ENCODE data around the gene HHIPL1. TPM values are rescaled to one million over a fixed set of nuclear protein-coding genes. Genes with fewer than 3 reads are reported as not detected.

HHIPL1 gene
- polyA plus RNA-seq (2013, experiment 1 of 2; ENCODE audit: insufficient read length) = 4.3 TPM
- polyA plus RNA-seq (2013, experiment 2 of 2; ENCODE audit: insufficient read length) = 4.6 TPM

DNA sequence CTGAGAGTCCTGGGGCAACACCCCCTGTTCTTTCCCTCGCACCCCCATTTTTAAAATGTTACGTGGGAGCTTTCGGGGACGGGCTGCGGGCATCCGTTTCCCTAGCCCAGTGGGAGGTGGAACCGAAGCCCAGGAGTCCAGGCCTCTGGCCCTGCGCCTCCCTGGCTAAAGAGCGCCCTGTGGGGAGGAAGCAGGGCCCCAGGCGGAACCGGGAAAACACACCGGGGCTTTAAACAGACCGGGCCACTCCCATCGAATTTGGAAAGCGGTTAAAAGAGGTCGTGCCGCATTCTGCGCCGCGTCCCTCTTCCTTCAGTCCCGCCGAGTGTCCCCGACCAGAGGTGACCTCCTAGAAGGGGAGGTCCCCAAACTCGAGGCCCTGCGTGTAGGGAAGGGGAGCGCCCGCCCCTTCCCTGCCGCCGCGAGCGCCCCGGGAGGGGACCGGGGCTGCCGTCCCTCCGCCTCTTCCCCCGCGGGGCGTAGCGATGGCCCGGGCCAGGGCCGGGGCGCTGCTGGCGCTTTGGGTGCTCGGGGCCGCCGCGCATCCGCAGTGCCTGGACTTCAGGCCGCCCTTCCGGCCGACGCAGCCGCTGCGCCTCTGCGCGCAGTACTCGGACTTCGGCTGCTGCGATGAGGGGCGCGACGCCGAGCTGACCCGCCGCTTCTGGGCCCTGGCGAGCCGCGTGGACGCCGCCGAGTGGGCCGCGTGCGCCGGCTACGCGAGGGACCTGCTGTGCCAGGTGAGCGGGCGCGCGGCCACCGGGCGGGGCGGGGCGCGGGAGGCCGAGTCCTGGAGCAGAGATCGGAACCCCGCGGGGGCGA lies at the start of gene HHIPL1:
TSS of gene HHIPL1 (plus strand) at position 407 of the 822 bp plus-strand sequence. CDS start at position 486, 79 bp downstream.
- DNase-seq = no peak

DNA sequence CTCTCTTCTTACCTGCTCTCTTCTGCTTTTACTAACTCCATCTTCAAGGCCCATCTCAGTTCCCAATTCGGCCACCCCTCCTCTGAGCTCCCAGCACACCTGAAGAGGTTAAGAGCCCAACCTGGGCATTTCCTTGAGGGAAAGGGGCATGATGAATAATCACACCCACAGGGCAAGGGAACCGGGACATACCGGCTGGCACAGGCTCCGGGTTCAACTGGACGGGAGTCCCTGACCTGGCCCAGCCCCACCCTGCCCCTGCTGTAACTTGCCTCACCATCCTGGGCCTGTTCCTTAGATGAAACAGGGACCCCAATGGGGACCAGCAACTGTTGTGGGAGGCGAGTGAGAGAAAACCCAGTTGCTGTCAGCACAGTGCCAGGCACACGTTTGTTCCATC lies 49.4 kb upstream of the HHIPL1 start:
- no peak for DNase-seq

DNA sequence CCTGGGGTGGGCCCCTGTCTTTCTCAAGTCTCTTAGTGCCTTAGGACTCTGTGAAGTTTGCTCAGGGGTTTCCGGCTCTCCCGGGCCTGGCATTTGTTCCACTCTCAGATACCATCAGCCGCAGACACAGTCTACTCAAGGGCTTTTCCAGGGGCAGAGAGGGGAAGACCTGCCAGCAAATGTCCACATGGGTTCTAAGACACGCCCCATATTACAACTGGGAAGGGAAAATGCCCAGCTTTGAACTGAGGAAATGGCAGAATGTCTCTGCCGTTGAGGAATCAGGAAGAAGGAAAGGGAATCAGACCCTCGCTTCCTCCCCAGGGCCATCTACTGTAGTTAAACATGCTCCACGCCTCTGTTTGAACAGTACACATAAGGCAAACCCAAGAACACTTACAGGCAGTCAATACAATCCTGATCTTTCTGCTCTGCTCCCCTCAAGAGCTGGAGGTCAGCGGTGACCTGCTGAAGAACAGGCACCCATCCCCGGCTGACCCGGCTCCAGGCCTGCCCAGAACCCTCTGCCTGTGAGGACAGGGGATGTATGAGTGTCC lies 48.8 kb upstream of the HHIPL1 start:
- no peak for DNase-seq

DNA sequence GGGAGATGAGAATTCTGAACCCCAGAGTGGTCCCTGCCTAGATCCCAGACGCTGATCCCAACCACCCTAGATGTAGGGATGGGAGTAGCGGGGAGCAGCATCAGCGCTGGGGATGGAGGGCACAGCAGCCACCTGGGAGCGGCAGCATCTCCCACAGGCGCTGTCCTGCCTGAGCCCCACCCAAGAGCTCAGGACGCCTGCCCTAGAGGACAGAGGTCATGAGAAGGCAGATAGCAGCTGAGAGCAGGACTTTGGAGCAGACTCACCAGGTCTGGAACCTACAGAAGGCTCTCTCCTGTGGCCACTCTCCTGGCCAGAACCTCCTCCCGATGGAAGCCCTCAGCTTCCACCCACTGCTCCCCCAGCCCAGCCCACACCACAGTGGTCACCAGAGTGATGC lies 48.2 kb upstream of the HHIPL1 start:
- no peak for DNase-seq

DNA sequence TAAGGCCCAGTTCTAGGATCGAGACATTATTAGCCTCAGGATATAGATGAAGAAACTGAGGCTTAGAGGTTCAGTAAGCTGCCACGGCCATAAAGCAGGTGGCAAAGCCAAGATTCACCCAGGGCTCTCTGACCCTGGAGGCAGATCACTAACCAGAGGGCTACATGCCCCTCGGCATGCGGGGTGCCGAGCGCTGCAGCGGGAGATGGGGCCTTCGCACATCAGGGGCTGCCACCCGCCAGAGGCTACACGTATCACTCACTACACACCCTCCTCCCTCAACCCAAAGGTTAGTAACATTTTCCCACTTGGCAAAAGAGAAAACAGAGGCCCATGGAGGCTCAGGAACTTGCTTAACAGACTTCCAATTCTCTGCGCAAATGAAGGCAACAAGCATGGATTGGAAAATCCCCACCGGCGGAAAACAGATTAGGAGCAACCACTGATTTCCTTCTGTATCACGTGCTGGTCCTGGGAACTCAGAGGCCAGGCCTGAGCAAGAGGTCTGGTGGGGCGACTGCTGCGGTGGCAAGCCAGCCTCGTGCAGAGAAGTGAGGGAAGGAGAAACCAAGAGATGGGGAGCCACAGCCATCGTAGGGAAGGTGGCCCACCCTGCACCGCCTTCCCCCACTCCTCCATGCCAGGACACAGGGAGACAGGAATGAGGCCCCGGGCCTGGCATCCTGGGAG lies 46.9 kb upstream of the HHIPL1 start:
- no peak for DNase-seq

DNA sequence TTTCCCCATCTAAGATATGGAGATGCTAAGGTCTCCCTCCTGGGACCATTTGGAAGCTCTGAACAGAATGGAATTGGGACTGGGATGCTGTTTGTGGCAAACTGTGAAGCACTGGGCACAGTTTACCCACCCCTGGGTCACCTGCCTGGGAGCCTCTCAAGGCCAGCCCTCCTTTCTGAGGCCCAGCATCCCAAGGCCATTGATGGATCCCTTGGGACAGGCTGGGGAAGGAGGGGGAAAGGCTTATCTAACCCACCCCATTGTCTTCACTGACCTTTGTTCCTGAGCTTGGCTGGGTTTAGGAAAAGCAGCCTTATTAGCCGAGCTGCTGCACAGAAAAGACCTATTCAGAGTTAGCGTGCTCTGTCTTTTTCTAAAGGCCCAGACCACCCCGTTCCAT lies 46.2 kb upstream of the HHIPL1 start:
- no peak for DNase-seq

DNA sequence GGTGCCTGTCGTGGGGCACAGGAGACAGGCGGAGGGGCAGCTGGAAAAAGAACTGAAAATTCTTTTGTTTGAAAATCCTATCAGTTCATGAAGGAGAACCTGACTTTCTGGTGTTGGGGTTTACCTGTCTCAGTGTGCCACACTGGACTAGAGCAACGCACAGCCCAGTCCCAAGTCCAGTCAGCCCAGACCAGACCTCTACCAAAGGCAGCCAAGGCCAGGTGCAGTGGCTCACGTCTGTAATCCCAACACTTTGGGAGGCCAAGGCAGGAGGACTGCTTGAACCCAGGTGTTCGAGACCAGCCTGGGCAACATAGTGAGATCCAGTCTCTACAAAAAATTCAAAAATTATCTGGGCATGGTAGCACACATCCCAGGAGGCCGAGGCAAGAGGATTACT lies 45.5 kb upstream of the HHIPL1 start:
- no peak for DNase-seq

DNA sequence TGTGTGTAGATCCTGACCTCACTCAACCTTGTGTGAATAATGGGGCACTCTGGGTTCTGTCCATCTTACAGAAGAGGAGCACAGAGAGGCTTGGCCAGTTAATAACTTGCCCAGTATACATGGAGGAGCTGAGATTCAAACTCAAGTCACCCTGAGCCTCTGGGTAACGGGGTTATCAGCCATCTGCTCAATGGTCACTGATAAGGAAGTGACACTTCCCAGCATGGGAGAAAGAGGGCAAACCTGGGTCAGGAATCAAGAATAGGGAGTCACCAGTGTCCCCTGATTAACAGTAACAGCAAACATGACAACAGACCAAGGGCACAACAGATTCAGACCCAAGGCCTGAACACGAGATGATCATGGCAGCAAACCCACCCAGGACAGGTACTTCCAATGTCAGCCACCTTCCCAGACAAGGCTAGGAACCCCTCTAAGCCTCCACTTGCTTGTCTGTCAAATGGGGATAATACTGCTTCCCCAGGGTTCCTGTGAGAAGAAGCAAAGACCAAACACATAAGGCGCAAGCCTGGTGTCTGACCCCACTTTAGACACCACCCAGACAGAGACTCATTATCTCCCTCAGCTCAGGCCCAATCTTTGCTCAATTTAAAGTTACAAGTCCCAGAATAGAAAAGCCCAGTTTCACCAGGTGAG lies 44.6 kb upstream of the HHIPL1 start:
- no peak for DNase-seq

DNA sequence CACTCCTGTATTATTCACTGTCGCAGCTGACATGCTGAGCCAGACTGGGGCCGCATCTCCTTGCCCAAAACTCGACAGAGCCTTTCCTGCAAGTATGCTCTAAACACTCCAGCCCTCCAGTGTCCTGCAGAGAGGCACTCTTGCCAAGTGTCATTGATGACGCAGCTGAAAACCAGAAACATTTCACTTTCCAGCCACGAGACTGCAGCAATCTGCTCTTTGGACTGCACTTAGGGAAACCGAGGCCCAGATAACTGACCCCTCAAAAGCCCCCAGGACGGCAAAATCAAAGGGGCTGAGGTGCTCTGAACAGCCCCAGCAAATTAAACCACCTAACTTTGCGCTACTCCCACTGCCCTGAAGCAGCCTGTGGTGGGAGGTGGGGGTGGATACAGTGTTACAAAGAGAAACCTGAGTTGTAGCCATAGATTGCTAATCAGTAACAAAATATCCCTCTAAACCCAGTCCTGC lies 43.5 kb upstream of the HHIPL1 start:
- DNase-seq = peak; percentile 52

DNA sequence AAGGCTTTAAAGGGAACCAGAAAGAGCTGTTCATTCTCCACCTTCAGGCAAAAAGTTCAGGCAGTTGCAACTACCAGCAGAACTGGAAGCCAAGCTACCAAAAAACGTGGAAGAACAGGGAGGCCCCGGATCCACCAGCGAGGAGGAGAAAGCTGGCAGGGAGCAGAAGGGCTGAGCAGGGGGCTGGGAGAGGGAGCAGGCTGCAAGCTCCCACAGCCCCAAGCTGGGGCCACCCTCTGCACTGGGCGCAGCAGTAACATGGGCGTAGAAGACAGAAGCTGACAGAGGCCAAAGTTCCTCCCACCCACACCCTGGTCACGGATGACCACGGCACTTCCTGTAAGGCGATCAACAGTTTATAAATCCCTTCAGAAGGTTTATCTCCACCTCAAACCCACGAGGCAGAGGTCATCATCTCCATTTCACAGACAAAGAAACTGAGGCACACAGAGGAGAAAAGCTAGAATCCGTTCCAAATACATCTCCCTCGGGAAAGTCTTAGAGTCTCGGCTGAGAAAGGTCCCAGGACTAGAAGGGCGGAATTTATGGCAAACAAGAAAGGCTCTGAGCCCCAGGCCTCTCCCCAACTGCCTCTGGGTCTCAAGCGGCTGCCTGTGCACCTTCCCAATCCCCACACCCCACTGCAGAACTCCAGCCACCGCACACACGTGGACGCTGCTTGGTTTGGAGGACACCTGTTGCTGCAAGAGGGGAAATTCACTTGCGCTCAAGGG lies 42.7 kb upstream of the HHIPL1 start:
- DNase-seq = no peak

DNA sequence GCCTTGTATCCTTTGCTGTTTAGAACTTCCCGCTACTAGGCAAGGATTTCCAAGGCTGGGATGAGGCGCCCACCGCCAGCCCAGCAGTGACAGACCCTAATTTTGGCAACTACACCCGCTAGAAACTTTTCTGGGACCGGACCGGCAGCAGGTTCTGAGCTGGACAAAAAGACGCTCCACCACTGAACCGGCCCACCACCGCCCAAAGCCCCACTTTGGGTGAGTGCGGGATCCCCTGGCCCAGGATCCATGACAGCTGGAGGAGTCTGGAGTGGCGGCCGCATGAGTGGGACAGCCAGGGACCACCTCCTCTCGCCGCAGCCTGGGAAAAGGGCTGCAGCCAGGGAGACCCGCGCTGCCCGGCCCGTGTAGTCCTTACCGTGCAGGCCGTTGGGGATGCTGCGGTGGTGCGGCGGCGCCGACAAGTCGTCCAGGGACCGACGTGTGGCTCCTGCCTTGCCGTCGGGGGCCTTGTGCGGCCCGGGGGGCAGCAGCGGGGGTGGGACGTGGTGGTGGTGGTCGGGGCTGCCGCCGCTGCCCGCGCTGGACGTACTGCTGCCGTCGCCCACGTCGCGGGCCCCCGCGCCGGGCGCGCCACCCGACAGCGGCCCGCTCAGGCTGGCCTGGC lies 42.0 kb upstream of the HHIPL1 start:
- no peak for DNase-seq

DNA sequence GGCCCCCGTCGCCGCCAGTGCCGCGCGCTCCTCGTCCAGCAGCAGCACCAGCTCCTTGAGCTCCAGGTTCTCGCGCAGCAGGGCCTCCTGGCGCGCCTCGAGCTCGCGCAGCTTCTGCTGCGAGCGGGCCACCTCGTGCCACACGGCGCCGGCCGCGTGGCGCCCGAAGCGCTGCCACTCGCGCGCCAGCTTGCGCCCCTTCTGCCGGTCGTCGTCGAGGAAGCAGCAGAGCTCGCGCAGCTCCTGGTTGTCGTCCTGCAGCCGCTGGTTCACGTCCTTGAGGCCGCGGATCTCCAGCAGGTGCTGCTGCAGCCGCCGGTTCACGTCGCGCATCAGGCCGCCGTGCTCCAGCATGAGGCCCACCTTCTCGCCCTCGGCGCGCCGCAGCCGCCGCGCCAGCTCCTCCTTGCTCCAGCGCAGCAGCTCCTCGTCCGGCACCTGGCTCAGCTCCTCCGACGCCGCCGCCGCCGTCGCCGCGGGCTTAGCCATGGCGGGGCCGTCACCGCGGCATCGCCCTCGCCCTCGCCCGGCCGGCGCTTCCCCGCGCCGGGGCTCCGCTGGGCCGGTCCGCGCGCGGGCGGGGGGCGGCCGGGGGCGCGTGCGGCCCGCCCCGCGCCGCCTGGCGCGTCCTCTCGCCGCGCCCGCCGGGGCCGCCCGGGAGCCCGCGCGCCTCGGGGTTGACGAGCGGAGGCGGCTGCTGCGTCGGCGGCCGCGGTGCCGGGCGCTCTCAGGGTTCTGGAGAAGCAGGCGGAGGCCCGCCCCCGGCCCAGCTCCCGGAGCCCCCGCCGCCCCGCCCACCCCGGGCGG lies 41.3 kb upstream of the HHIPL1 start, which contains the start of gene CCDC85C:
TSS of gene CCDC85C (minus strand) at position 737 of the 807 bp plus-strand sequence. CDS start at position 489, 248 bp downstream.
- peak; percentile 26 for DNase-seq

DNA sequence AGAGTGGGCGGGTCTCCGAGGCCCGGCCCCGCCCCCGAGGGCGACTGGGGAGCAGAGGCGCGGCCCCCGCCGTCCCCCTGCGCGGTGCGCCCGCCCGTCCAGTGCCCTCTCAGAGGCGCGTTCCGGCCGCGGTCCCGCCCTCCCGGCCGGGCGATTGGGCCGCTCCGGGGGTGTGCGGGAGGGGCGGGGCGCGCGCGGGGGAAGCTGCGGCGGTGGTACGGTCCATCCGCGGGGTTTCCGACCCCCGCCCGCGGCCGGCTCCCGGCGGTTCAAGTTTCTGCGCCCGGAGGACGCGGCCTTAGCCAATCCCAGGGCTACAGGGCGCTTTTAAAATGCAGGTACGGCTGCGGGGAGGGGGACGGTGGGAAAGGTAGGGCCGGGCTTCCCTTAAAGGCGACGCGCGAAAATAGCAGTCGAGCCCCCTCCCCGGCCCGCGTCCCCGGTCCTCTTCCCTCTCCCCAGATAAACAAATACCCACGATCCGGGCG lies 40.6 kb upstream of the HHIPL1 start:
- peak; percentile 98 for DNase-seq

DNA sequence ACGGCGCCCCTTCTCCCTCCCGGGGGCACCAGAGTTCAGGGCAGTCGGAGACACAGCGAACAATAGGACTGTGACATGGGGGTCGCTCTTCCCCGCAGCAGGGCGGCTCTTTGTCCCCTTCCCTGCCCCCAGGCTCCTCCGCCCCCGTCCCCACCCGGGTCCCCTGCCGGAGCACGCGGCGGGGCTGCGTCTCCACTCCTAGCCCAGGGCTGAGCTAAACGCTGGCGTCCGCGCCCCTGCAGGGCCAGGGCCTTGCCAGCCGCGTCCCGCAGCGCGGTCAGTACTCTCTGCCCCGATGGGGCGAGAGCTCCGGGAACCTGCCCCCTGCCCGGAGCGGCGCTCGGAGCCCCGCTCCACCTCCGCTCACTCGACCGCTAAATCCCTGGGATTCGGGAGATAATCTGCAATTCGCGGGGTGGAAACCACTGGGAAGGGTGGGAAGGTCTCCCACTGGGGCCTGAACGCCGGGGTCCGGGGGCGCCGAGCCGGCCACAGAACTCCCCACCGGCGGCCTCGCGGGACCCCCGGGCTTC lies 40.1 kb upstream of the HHIPL1 start:
- DNase-seq = no peak

DNA sequence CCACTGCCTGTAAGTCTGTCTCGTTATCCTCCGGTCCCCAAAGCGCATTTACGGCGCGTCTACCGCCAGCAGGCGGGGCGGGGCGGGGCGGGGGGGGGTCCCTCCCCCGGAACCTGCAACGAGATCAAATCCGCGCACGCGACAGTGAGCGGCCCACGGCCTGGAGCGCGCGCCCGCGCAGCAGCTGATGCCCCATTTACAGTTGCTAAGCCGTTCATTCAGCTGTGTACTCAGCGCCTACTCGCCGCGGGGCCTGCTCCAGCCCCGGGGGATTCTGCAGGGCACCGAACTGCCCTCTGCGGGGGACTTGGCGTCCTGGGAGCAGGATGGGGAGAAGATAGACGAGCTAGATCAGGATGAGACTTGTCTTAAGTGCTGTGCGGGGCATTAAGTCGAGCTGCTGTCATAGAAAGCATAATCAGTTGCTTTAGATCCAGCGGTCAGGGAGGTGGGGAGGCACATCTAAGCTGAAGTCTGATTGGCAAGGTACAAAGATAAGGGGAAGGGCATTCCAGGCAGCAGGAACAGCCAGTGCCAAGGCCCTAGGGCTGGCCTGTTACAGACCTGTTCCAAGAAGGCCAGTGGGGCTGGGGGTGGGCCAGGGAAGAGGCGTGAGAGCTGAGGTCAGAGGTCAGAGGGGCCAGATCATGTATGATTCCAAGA lies 39.5 kb upstream of the HHIPL1 start:
- peak; percentile 45 for DNase-seq

DNA sequence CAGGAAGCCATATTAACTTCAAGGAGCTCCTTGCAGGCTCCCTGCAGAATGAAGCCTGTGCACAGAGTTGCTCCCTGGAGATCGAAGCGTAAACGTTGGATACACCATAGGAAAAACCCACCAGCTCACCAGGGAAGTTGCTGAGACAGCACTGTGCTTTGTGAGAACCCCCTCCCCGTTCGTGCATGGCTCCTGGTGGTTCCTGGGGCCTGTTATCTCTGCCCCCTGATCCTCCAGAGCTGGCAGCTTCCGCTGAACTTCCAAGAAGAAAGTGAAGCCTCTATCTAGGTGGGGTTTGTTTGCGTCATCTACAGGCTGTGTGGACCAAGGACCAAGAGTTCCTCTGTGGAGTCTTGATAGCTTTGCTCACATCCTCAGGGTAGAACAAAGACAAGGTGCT lies 38.6 kb upstream of the HHIPL1 start:
- DNase-seq = no peak

DNA sequence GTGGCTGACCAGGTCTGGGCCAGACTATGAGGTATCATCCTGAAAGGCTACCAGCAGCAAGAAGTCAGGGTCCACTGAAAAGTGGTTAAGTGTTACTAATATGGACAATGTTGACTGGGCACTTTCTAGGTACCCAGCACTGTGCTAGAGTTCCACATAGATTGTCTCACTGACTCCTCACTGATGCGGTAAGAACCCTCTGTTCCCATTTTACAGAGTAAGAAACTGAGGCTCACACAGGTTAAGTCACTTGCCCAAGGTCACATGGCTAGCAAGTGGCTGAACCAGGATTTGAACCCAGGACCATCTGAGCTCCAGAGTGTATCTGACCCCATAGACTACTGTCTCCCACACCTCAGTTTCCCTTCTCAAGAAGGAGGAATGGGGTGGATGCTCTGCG lies 36.3 kb upstream of the HHIPL1 start:
- DNase-seq = no peak

DNA sequence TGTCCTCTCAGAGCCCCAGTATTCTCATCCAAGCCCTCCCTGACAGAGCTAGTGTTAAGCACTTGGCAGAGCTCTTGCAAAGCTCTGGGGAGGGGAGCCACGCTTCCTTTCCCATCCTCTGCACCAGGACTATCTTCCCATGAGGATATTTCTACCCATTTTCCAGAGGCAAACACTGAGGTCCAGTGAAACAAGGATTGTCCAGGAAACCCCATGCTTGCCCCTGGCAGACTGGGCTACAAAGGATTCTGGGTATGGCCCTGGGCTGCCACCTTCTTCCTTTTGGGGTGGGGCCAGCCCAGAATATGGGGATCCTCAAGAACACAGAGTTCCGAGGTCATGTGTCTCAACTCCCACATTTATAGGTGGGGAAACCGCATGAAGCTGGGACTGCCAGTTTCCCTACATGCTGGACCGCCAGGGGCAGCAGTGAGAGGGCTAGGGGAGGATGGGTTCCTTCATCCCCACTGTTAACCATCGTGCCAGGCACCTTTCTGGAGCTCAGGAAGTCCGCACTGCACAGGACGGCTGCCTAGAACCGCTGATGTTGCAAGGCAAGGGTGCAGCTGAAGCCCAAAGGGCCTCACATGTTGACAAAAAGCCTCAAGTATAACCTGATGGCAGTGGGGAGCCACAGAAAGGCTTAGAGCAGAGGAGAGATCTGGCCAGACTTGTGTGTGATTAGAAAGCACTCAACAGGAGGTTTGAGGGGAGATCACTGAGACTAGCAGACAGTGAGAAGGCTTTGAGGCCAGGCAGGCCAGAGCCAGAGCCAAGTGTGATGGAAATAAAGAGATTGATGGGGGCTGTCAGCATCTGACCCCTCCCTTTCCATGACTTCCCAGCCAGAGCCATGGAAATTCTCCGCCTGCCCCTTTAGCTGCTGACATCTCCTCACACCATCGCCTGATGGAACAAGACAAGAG lies 35.4 kb upstream of the HHIPL1 start:
- peak; percentile 24 for DNase-seq

All from fibroblast of skin of scalp (primary cell).